NT2/D1 (cell line): ENCODE measurements around the gene CXorf66.
A peak's percentile ranks its signal among the peaks of the same experiment; 100 is the strongest.
"Not testable (repeated sequence)": the region's sequence is repeated elsewhere in the genome, so short reads cannot be mapped to it uniquely, and the experiment has no call there.

Experiments used
- DNase-seq: peaks from one replicate; pipeline ENCODE4 v3.0.0-alpha.2; 2011; ENCODE audit warnings: low read depth, low spot score
- H3K27me3 ChIP-seq: 2 replicates; pipeline ENCODE4 v1.6.0; 2011; ENCODE audit warnings: mild to moderate bottlenecking; ENCODE audit not compliant: insufficient read length, insufficient read depth
- H3K36me3 ChIP-seq: 2 replicates; pipeline ENCODE4 v1.6.1; 2011; ENCODE audit warnings: mild to moderate bottlenecking, low read length, mixed read lengths; ENCODE audit not compliant: insufficient read depth, insufficient read length
- H3K4me1 ChIP-seq: 2 replicates; pipeline ENCODE4 v1.5.1; 2011; ENCODE audit not compliant: insufficient read depth, insufficient read length
- H3K4me3 ChIP-seq: 2 replicates; pipeline ENCODE4 v1.5.1; 2011; ENCODE audit warnings: low read depth; ENCODE audit not compliant: insufficient read length
- H3K9ac ChIP-seq: 2 replicates; pipeline ENCODE4 v1.6.0; 2011; ENCODE audit warnings: low read depth; ENCODE audit not compliant: insufficient read length
- H3K9me3 ChIP-seq: 2 replicates; pipeline ENCODE4 v1.5.1; 2011; ENCODE audit warnings: mild to moderate bottlenecking, low read length; ENCODE audit not compliant: insufficient read depth
- SUZ12 ChIP-seq: IDR thresholded peaks from 2 replicates; pipeline ENCODE4 v1.6.1; 2011; ENCODE audit not compliant: insufficient read length, insufficient read depth; ENCODE audit errors: extremely low read depth
- YY1 ChIP-seq: IDR thresholded peaks from 2 replicates; pipeline ENCODE4 v1.6.1; 2011; ENCODE audit not compliant: insufficient read length, insufficient read depth
- ZNF274 ChIP-seq: IDR thresholded peaks from 2 replicates; pipeline ENCODE4 v1.6.1; 2011; ENCODE audit warnings: mild to moderate bottlenecking, low read depth, low read length

The CXorf66 gene

DNA sequence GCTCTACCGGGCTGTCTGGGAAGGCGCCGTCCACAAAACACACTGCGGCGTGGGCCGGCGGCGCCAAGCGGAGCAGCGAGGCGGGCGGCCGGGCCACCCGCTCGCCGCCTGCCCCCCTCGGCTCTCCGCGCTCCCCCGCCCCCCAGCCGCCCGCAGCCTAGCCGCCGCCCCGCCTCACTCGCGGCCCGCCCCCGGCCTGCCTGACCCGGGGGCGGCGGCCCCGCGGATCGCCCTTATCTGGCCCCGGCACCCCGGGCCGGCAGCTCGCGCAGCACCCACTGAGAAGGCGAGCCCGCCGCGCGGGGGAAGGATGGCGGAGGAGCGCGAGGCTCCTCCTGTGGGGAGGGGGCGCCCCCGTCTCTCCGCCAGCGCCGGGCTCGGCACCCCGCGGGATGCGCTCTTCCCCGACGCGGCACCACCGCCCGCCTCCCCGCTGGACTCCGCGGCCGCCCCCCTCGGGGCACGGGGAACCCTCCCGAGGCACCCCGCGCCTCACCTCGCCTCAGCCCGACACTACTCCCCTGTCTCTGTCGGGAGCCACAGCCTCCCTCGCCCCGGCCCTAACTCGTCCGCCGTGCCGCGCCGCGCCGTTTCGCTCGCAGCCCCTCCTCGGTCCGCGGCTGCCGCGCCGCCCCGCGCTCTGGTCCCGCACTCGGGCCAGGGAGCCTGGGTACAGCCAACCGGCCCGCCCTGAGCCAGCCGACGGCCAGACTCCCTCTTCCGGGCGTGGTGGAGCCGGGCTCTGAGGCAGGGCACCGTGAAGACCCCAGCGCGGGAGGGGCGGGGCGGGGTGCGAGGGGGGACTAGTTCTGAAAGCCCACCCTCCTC, 33.0 kb downstream of the CXorf66 start:
- H3K4me3 ChIP-seq, result peak overlapping the region; percentile 47
- DNase-seq, result no peak
- H3K36me3 ChIP-seq, result no peaks in the 10 kb centered on the region
- TF ChIP-seq ZNF274, result no peak
- TF ChIP-seq SUZ12, result no peak
- no peak for TF ChIP-seq YY1
- H3K27me3 ChIP-seq, result no peaks in the 10 kb centered on the region
- no peaks in the 10 kb centered on the region for H3K4me1 ChIP-seq
- H3K9ac ChIP-seq, result peak overlapping the region; percentile 64
- no peaks in the 10 kb centered on the region for H3K9me3 ChIP-seq

DNA sequence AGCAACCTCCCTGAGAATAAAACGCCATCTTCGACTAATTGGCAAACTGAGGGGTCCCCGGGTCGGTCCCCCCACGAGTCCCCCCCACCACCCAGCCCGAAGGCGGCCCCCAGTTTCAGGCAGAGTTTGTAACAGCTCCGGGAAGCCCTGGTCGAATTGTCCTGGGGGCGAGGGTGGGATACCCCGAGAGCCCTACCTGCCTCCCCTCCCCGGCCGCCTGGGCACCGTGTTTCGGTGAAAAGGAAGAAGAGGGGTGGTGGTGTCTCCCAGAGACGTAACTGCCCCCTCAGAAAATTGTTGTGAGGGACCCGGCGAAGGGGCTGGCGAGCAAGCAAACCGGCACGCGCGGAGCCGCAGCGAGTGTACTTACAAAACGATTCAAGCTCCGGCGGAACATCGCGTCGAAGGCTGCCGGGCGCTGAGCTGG, 33.7 kb downstream of the CXorf66 start:
- H3K4me1 ChIP-seq, result no peaks in the 10 kb centered on the region
- H3K36me3 ChIP-seq, result no peaks in the 10 kb centered on the region
- H3K4me3 ChIP-seq, result peak overlapping the region; percentile 47
- TF ChIP-seq SUZ12, result no peak
- TF ChIP-seq ZNF274, result no peak
- no peak for TF ChIP-seq YY1
- DNase-seq, result no peak
- H3K9me3 ChIP-seq, result no peaks in the 10 kb centered on the region
- H3K27me3 ChIP-seq, result no peaks in the 10 kb centered on the region
- peak overlapping the region; percentile 56 for H3K9ac ChIP-seq

DNA sequence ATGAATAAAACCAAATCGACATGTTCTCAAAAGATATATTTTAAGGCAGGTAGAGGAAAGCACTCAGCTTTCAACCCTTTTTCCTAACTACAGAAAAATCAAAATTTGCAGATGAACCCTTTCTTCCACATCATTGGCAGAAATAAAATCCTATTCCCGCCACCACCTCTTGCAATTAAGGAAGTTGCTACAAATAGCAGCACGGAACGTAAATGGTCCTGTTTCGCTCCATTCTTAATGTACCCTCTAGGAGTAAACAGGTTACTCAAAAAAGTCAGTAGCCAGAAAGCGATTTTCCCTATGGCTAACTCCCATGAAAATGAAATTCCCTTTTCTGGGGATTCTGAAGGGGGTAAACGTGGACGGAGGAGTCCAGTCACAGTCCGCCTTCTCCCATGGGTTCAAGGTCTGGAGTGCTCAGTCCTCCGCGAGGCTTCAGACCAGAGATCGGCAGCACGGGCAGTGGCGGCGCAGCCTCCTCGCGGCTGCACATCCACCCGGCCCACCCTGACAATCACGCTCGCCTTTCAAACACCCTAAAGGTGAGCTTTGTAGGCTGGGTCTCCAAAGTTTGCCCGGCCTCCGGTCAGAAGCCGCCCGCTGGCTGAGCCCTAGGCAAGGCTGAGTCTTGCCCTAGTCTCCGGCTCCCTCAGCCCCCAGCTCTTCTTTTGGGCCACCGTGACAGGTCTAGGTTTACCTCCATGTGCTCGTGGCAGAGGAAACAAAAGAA, 34.2 kb downstream of the CXorf66 start:
- Histone ChIP-seq H3K9ac (peak overlapping the region; percentile 50), H3K9me3 (no peaks in the 10 kb centered on the region), H3K4me3 (peak overlapping the region; percentile 47), H3K36me3 (no peaks in the 10 kb centered on the region), H3K27me3 (no peaks in the 10 kb centered on the region), H3K4me1 (no peaks in the 10 kb centered on the region)
- TF ChIP-seq YY1, result no peak
- no peak for TF ChIP-seq SUZ12
- TF ChIP-seq ZNF274, result no peak
- DNase-seq, result no peak

DNA sequence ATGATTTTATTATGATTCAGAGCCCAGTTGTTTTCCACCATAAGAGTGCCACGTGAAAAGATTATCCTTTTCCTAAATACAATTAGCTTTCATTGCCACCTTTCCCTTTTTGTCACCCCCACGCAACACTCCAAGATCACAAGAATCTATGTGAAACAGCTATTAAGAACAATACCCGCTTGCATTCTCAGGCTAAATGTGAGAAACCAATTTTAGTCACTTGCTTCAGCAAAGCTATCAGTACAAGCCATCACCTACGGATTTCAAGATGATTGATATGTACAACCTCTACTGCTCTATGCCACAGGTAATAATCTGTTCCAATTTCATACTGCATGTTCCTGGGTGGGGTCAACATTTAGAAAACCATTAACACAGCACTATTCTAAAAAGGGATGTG, 34.9 kb downstream of the CXorf66 start:
- Histone ChIP-seq H3K9ac (no peak overlapping the region), H3K4me3 (peak overlapping the region; percentile 47)
- TF ChIP-seq YY1 (no peak), ZNF274 (no peak), SUZ12 (no peak)

DNA sequence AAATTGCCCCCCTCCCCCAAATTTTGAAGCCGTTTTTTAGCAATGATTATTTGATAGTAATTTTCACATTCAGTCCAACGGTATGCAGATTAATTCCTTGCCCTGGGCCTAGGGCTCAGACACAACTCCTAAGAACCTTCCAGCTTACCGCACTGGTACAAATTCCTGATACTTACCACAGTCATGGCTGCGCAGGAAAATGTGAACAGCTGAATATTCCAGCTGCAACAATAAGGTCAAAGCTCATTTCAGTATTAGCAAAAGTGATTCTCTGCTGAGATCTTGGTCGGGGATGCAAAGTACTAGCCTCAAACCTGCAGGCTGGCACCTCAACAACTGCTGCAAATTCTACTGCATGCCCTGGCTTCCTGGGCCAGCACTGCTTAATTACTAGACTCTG, 35.4 kb downstream of the CXorf66 start:
- H3K4me3 ChIP-seq, result no peak overlapping the region
- no peaks in the 10 kb centered on the region for H3K36me3 ChIP-seq
- H3K9ac ChIP-seq, result no peak overlapping the region
- H3K9me3 ChIP-seq, result no peaks in the 10 kb centered on the region
- no peak for DNase-seq
- no peaks in the 10 kb centered on the region for H3K27me3 ChIP-seq
- H3K4me1 ChIP-seq, result no peaks in the 10 kb centered on the region
- TF ChIP-seq ZNF274 (no peak), SUZ12 (no peak), YY1 (no peak)

More for the DNA sequence above, 34.9 kb downstream of the CXorf66 start:
- no peaks in the 10 kb centered on the region for H3K27me3 ChIP-seq
- H3K4me1 ChIP-seq, result no peaks in the 10 kb centered on the region
- DNase-seq, result no peak
- no peaks in the 10 kb centered on the region for H3K36me3 ChIP-seq
- no peaks in the 10 kb centered on the region for H3K9me3 ChIP-seq

DNA sequence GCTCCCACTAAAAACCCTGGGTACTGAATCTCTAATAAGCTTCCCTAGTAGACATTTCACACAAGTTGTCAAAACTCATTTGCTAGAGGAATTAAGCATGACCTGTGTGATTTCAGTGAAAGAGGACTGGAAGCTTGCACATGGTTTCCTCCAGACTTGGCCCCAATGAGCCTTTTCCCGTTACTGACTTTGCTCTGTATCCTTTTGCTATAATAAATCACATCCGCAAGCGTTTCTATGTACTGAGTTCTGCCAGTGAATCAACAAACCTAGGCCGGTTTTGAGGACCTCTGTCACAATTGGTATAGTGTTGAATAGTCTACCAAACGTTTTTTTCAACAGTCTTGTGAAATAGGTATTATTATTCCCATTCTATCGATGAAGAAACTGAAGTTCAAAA, 40.6 kb downstream of the CXorf66 start:
- no peaks in the 10 kb centered on the region for H3K4me1 ChIP-seq
- no peak for DNase-seq
- H3K36me3 ChIP-seq, result no peaks in the 10 kb centered on the region
- no peaks in the 10 kb centered on the region for H3K27me3 ChIP-seq
- no peaks in the 10 kb centered on the region for H3K9me3 ChIP-seq
- H3K9ac ChIP-seq, result no peak overlapping the region
- TF ChIP-seq ZNF274, result no peak
- TF ChIP-seq YY1, result no peak
- no peak for TF ChIP-seq SUZ12
- H3K4me3 ChIP-seq, result no peak overlapping the region

DNA sequence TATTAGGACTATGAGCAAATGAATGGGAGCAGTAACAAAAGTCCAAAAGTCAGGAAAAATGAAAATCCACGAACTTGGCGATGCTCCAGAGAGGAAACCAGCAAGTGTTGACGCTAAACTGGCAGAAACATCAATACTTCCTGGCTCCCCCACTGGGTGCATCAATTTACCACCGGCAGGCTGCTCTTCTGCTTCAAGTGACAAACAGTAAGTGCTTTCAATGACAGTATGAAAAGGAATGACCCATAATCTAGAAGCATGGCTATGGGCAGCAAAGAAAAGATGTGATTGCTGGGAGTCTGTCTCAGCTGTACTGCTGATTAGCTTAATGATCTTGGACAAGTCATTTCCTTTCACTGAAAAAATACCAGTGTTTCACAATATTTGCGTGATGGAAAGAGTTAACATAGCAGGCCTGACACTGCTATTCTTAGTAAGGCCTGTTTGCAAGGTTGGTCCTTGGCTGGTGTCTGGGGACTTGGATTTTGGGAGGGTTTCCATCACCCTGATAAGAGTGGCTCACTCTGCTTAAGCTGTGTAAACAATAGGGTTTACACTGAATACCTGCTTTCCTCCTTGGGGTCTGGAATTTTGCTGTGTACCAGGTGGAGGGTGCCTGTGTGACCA, 41.1 kb downstream of the CXorf66 start:
- Histone ChIP-seq H3K9ac (no peak overlapping the region), H3K4me3 (no peak overlapping the region), H3K27me3 (no peaks in the 10 kb centered on the region), H3K4me1 (no peaks in the 10 kb centered on the region), H3K36me3 (no peaks in the 10 kb centered on the region), H3K9me3 (no peaks in the 10 kb centered on the region)
- TF ChIP-seq YY1 (no peak), ZNF274 (no peak), SUZ12 (no peak)
- DNase-seq, result no peak

DNA sequence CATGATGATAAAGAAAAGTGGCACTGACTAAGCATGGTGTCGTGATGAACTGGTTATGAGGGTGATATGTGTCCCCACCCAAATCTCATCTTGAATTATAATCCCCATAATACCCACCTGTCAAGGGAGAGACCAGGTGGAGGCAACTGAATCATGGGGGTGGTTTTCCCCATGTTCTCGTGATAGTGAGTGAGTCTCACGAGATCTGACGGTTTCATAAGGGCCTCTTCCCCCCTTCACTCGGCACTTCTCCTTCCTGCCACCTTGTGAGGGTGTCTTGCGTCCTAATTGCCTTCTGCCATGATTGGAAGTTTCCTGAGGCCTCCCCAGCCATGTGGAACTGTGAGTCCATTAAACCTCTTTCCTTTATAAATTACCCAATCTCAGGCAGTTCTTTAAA, 44.2 kb downstream of the CXorf66 start:
- not testable (repeated sequence) for H3K9ac ChIP-seq, H3K9me3 ChIP-seq, DNase-seq, H3K4me3 ChIP-seq, H3K4me1 ChIP-seq, H3K36me3 ChIP-seq, H3K27me3 ChIP-seq
